ENCODE data around the gene ACOT7.

GRCh38 chr1:6345460-6345859 is 48.1 kb downstream of the ACOT7 start:
- no peak for TF ChIP-seq POLR2AphosphoS5 (IDR thresholded peaks at IDR 0.05; ENCODE audit: low read depth, low read length)
- no peak for TF ChIP-seq CTCF (CRISPR knock-in tag; IDR thresholded peaks at IDR 0.05)
- no peak for TF ChIP-seq ZNF549 (CRISPR knock-in tag; IDR thresholded peaks at IDR 0.05)
- no peak for TF ChIP-seq HNRNPK (IDR thresholded peaks at IDR 0.05; ENCODE audit: low read depth, low read length, poor library complexity, severe bottlenecking)
- TF ChIP-seq ZNF335 (CRISPR knock-in tag; IDR thresholded peaks at IDR 0.05), result no peak
- no peak for TF ChIP-seq ZFYVE20 (CRISPR knock-in tag; IDR thresholded peaks at IDR 0.05; ENCODE audit: borderline replicate concordance, low read depth)
- TF ChIP-seq PRDM10 (CRISPR knock-in tag; IDR thresholded peaks at IDR 0.05; ENCODE audit: low read depth), result no peak

All from HepG2 (cell line).